Mammary epithelial cell (primary cell): ENCODE results near the gene PTPRA.

ENCODE experiments used
- CTCF ChIP-seq, 2 donors: IDR thresholded peaks in 1 of 2; conservative IDR thresholded peaks in 1 of 2; 2 replicates each; pipeline ENCODE4 v1.5.1; 2011 to 2012; ENCODE audit warnings: inconsistent platforms in 2 of 2, low read length in 2 of 2, mild to moderate bottlenecking in 2 of 2, control low read depth in 1 of 2, low read depth in 1 of 2; ENCODE audit not compliant: insufficient read depth in 1 of 2; ENCODE audit errors: extremely low read depth in 1 of 2
- EZH2 ChIP-seq: IDR thresholded peaks from 2 replicates; pipeline ENCODE4 v1.6.1; 2012; ENCODE audit warnings: low read length, inconsistent platforms, borderline replicate concordance

DNA sequence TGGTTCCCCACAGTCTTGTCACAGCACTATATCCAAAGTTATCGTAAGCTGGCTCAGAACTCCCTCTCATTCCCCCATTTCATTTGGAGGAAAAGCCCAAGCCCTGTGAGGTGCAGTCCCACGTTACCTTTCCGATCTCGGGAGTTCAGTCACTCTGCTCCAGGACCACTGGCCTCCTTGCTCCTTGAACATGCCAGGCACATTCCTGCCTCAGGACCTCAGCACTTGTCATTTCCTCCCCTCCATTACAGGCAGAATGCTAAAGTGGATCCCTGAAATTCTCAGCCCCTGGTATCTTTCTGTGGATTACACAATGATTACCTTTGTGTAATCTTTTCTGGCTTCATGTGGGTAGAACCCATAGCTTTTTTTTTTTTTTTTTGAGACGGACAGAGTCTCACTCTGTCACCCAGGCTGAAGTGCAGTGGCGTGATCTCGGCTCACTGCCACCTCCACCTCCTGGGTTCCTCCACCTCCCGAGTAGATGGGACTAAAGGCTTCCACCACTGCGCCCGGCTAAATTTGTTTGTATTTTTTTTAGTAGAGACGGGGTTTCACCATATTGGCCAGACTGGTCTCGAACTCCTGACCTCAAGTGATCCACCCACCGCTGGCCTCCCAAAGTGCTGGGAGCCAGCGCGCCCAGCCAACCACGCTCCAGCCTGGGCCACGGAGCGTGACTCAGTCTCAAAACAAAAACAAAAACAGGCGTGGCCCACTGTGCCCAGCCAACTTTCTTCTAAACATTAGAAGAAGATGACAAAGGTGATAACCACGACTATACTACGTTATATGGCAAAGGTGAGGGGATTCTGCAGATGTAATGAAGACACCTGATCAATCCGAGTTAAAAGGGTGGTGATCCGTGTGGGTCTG is 194.1 kb downstream of the PTPRA start:
- TF ChIP-seq CTCF (conservative IDR thresholded peaks at IDR 0.05 in 1 of 2, IDR thresholded peaks at IDR 0.05 in 1 of 2; ENCODE audit: extremely low read depth in 1 of 2, insufficient read depth in 1 of 2, low read depth in 1 of 2, low read length in 2 of 2) (no peak), EZH2 (no peak)
